Heart left ventricle (tissue), 16 donors: ENCODE results near the gene IFNGR1. TPM values are rescaled to one million over a fixed set of nuclear protein-coding genes. Genes with fewer than 3 reads are reported as not detected.

Experiments used
- ATAC-seq, 4 donors: fragments of 200-7000 bp; cut with Tn5 transposase; one replicate each; pipeline ENCODE4 v1.9.1; 2020 to 2022; ENCODE audit warnings: moderate library complexity in 4 of 4, mild to moderate bottlenecking in 3 of 4, moderate number of reproducible peaks in 1 of 4
- DNase-seq, 5 donors: peaks; one replicate each; pipeline ENCODE4 v3.0.0-alpha.2; 2020
- H3K27ac ChIP-seq, 12 donors: fragments of 200-600 bp; sonication (generic) in 4 of 12; one replicate each; pipeline versions ENCODE4 v1.5.0 to v1.8.0; 2016 to 2022; ENCODE audit warnings: mild to moderate bottlenecking in 2 of 12
- H3K27me3 ChIP-seq, 9 donors: fragments of 200-600 bp; sonication (generic) in 2 of 9; one replicate each; pipeline versions ENCODE4 v1.5.1 to v1.8.0; 2016 to 2022; ENCODE audit warnings: mild to moderate bottlenecking in 3 of 9
- H3K36me3 ChIP-seq, 9 donors: fragments of 200-600 bp; sonication (generic) in 2 of 9; one replicate each; pipeline versions ENCODE4 v1.5.0 to v1.8.0; 2018 to 2022; ENCODE audit warnings: mild to moderate bottlenecking in 2 of 9
- H3K4me1 ChIP-seq, 12 donors: fragments of 200-600 bp; sonication (generic) in 4 of 12; one replicate each; pipeline versions ENCODE4 v1.5.0 to v1.8.0; 2016 to 2022; ENCODE audit warnings: mild to moderate bottlenecking in 3 of 12
- H3K4me3 ChIP-seq, 12 donors: fragments of 200-600 bp; sonication (generic) in 4 of 12; one replicate each; pipeline versions ENCODE4 v1.5.0 to v1.8.0; 2017 to 2022; ENCODE audit warnings: mild to moderate bottlenecking in 9 of 12, moderate library complexity in 4 of 12
- H3K9me3 ChIP-seq, 12 donors: fragments of 200-600 bp; sonication (generic) in 4 of 12; one replicate each; pipeline versions ENCODE4 v1.5.0 to v1.8.0; 2016 to 2022; ENCODE audit warnings: mild to moderate bottlenecking in 1 of 12
- CTCF ChIP-seq, 12 donors: fragments of 200-600 bp; sonication (generic) in 4 of 12; IDR thresholded peaks; one replicate each; pipeline versions ENCODE4 v1.5.0 to v1.8.0; 2018 to 2022; ENCODE audit warnings: antibody characterized with exemption in 12 of 12, mild to moderate bottlenecking in 5 of 12
- POLR2A ChIP-seq, 2 donors: fragments of 450-650 bp; IDR thresholded peaks; one replicate each; pipeline ENCODE4 v1.6.1; 2017; ENCODE audit warnings: antibody characterized with exemption in 2 of 2, mild to moderate bottlenecking in 2 of 2, moderate library complexity in 2 of 2
- WGBS, 4 donors: extraction: QIAGEN DNeasy Blood & Tissue Kit in 2 of 4; methylation state at CpG; one replicate each; pipeline versions ENCODE4 v1.1.5 to v1.1.7; 2013 to 2018; 5-methylcytosine and 5-hydroxymethylcytosine counted together
- intact Hi-C, 10 donors: fragments of 100-400 bp; cut with DNase I; formaldehyde crosslinking; loops; one replicate each; pipeline versions ENCODE4 v1.11.1 to v1.14.2; 2022
- polyA plus RNA-seq, 2 donors: library from polyadenylated mRNA; stranded (reverse); fragments of 200-250 nt; gene quantifications; one replicate each; pipeline ENCODE4 v1.2.3, GENCODE V29; 2013
- total RNA-seq, 9 donors: library from RNA; depleted of rRNA in 2 of 9; stranded (reverse); fragments of >200 nt in 2 of 9; fragmentation: NEBNext Ultra II Directional in 3 of 9; extraction: Animal tissue kit (Norgen Biotek cat#: 25700) in 3 of 9; gene quantifications; one replicate each; pipeline versions ENCODE4 v1.1.0 to v1.2.4, GENCODE V29; 2016 to 2023
- donor health status: ischemic (EF 13 %, LVEDD 7.1; RV severe dilation, severe dysfunction).
- donor health status: healthy with polysubstance abuse.
- donor health status: DM: no; HTN: yes; CAD: no.
- donor health status: DM: no; HTN: no; CAD: no.
- donor health status: ischemic (EF 25% LVEDD 6.9; RV normal size, moderate dysfunction).
- donor health status: ischemic (EF 25% LVEDD 5.7; RV mildly dilated, moderate dysfunction).
- donor health status: healthy.
- donor health status: DM: yes; HTN: yes; CAD: no.
- donor health status: ischemic (EF 35%, LVEDD 5.7; RV mildly dilated, moderate dysfunction).
- donor health status: nonischemic (EF 11% LVEDD 7.7; RV severe dilation, severe dysfunction).
- donor health status: DM: yes; HTN: yes; CAD: no.
- donor health status: PGD.
- donor health status: ischemic (EF 29% LVEDD 5.4; RV normal size, mild dysfunction).
- donor health status: nonischemic (EF 23%, LVEDD 6.1; RV moderate dilation, normal function).

IFNGR1 gene
- total and polyA plus RNA-seq, 11 donors: 68.6 to 152 (median 79.2) TPM

DNA sequence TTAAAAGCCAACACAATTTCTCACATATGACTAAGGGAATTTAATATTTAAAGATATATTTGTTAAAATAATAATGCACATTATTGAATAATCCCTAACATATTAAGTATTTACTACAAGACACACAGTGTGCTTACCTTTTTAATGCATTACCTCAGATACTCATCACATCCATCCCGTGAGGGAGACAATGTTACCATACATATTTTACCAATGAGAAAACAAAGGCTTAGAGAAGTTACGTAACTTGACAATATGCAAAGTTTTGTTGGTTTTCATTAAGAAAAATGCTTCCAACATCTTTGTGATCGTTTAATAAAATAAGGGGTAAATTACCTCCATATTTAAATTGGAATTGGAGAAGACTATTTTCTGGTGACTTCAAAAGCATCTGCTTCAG, 4.3 kb downstream of the IFNGR1 start:
- no peak for TF ChIP-seq POLR2A (IDR thresholded peaks at IDR 0.05)
- TF ChIP-seq CTCF (IDR thresholded peaks at IDR 0.05): no peak
- ATAC-seq (no peak), DNase-seq (no peak)
- intact Hi-C loops: loop anchor here in 5 of 10 donors (5.0 to 10.0 kb wide), 3 partner anchors 47 to 118 kb away; no protein-coding TSS in a partner anchor
- H3K4me3 ChIP-seq: peak overlapping the region in 7 of 12 donors; percentile 28 to 98 (median 81)
- H3K36me3 ChIP-seq: peaks cover 0 to 21% (median 0%) of the 10 kb centered on the region in 9 donors
- no peaks in the 10 kb centered on the region for H3K27me3 ChIP-seq
- 58 to 80% (median 64%) methylated on average over 3 of the region's 3 CpGs for WGBS, 4 donors
- H3K4me1 ChIP-seq: peaks cover 12 to 87% (median 76%) of the 10 kb centered on the region in 12 donors
- peak overlapping the region in 8 of 12 donors; percentile 58 to 100 (median 98) for H3K27ac ChIP-seq
- no peaks in the 10 kb centered on the region for H3K9me3 ChIP-seq

- no peaks in the 10 kb centered on the region for H3K27me3 ChIP-seq
- WGBS, 4 donors: 17 to 41% (median 27%) methylated on average over 2 of the region's 2 CpGs
These were observed 5.4 kb downstream of the IFNGR1 start for GRCh38 chr6:137213813-137214212.

DNA sequence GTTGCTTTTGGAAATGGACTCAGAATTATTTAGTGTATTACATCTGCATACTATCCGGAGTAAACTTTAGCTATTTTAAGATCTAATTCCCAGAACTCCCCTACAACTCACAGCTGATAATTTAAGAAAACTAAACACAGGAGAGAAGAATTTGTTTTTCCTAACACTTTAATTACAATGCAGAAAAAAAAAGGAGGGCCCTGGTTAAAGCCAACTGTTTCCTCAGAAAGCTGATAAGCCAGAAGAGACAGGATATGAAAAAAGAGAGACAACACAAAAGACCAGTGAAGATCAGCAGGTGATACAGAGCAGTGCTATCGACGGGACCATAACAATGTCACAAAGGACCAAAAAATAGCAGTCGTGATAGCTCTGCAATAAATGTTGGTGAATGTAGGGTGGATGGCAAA, 5.8 kb downstream of the IFNGR1 start:
- TF ChIP-seq CTCF (IDR thresholded peaks at IDR 0.05): no peak
- no peak for TF ChIP-seq POLR2A (IDR thresholded peaks at IDR 0.05)
- H3K36me3 ChIP-seq: peaks cover 0 to 34% (median 0%) of the 10 kb centered on the region in 9 donors
- DNase-seq: no peak
- H3K4me1 ChIP-seq: peaks cover 8 to 97% (median 83%) of the 10 kb centered on the region in 12 donors
- WGBS, 4 donors: 4 to 9% (median 5%) methylated on average over 4 of the region's 4 CpGs
- ATAC-seq: peak in 1 of 4 donors; percentile 24
- H3K9me3 ChIP-seq: peaks cover 0 to 13% (median 0%) of the 10 kb centered on the region in 12 donors
- peak overlapping the region; percentile 27 to 100 (median 60) for H3K27ac ChIP-seq
- no peaks in the 10 kb centered on the region for H3K27me3 ChIP-seq
- H3K4me3 ChIP-seq: peak overlapping the region in 10 of 12 donors; percentile 1 to 98 (median 53)
- intact Hi-C loops: loop anchor here in 2 of 10 donors (10.0 kb wide), 1 partner anchor 101 kb away; no protein-coding TSS in a partner anchor

More at GRCh38 chr6:137213813-137214212, 5.4 kb downstream of the IFNGR1 start:
- Histone ChIP-seq H3K4me1 (peaks cover 8 to 92% (median 81%) of the 10 kb centered on the region in 12 donors), H3K27ac (peak overlapping the region; percentile 27 to 100 (median 60)), H3K9me3 (peaks cover 0 to 10% (median 0%) of the 10 kb centered on the region in 12 donors), H3K4me3 (peak overlapping the region in 10 of 12 donors; percentile 1 to 98 (median 53)), H3K36me3 (peaks cover 0 to 29% (median 0%) of the 10 kb centered on the region in 9 donors)
- ATAC-seq (no peak), DNase-seq (no peak)
- intact Hi-C loops: loop anchor here in 2 of 10 donors (10.0 kb wide), 1 partner anchor 101 kb away; no protein-coding TSS in a partner anchor
- TF ChIP-seq CTCF (IDR thresholded peaks at IDR 0.05): no peak
- no peak for TF ChIP-seq POLR2A (IDR thresholded peaks at IDR 0.05)

DNA sequence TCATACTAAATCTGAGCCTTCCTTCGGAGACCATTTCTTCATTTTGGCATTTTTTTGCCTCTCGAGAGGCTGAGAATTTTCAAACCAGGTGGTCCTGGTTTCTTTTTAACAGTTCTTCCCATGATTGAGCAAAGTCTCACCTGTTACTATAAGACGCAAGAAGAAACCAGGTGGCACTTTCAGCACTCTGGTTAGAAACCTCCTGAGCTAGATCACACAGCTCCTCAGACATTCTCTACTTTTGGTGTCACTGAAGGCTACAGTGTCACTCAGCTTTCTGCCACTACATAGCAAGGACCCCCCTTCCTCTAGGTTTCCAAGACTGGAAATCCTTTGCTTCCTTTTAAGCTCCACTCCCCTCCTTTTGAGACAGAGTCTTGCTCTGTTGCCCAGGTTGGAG, 7.3 kb downstream of the IFNGR1 start:
- H3K9me3 ChIP-seq: peaks cover 0 to 15% (median 0%) of the 10 kb centered on the region in 12 donors
- 95 to 98% (median 97%) methylated on average over 3 of the region's 3 CpGs for WGBS, 4 donors
- H3K27ac ChIP-seq: peak overlapping the region in 9 of 12 donors; percentile 2 to 100 (median 77)
- H3K4me3 ChIP-seq: peak overlapping the region in 1 of 12 donors; percentile 76
- DNase-seq (no peak), ATAC-seq (no peak)
- no peaks in the 10 kb centered on the region for H3K27me3 ChIP-seq
- TF ChIP-seq POLR2A (IDR thresholded peaks at IDR 0.05) (no peak), CTCF (IDR thresholded peaks at IDR 0.05) (no peak)
- intact Hi-C loops: loop anchor here in 2 of 10 donors (10.0 kb wide), 1 partner anchor 103 kb away; no protein-coding TSS in a partner anchor
- H3K36me3 ChIP-seq: peaks cover 0 to 42% (median 0%) of the 10 kb centered on the region in 9 donors
- H3K4me1 ChIP-seq: peaks cover 8 to 100% (median 82%) of the 10 kb centered on the region in 12 donors
